ENCODE data around the gene LRCOL1. TPM values are rescaled to one million over a fixed set of nuclear protein-coding genes. Genes with fewer than 3 reads are reported as not detected.

LRCOL1 gene
- total RNA-seq, 1 donor from 2014 or later, result not detected

- no peak overlapping the region for H3K27ac Mint-ChIP-seq (ENCODE audit: unreplicated experiment)
- peaks cover 5% of the 10 kb centered on the region for H3K36me3 Mint-ChIP-seq (ENCODE audit: low read depth)
- H3K27me3 Mint-ChIP-seq (ENCODE audit: low read depth), result peaks cover 20% of the 10 kb centered on the region
- H3K4me3 Mint-ChIP-seq (ENCODE audit: unreplicated experiment), result no peak overlapping the region
- no peak for TF ChIP-seq CTCF (IDR thresholded peaks at IDR 0.05)
- no peaks in the 10 kb centered on the region for H3K9me3 Mint-ChIP-seq (ENCODE audit: low read depth)
- H3K4me1 Mint-ChIP-seq (ENCODE audit: low read depth), result peaks cover 21% of the 10 kb centered on the region
- DNase-seq (ENCODE audit: low spot score), result no peak
These were observed 9.9 kb upstream of the LRCOL1 start for GRCh38 chr12:132620113-132620898.

- Mint-ChIP-seq H3K4me1 (ENCODE audit: low read depth) (peaks cover 24% of the 10 kb centered on the region), H3K4me3 (ENCODE audit: unreplicated experiment) (no peak overlapping the region), H3K36me3 (ENCODE audit: low read depth) (peaks cover 2% of the 10 kb centered on the region), H3K27ac (ENCODE audit: unreplicated experiment) (no peak overlapping the region), H3K9me3 (ENCODE audit: low read depth) (no peaks in the 10 kb centered on the region), H3K27me3 (ENCODE audit: low read depth) (peaks cover 23% of the 10 kb centered on the region)
- no peak for TF ChIP-seq CTCF (IDR thresholded peaks at IDR 0.05)
- no peak for DNase-seq (ENCODE audit: low spot score)
These were observed 9.2 kb upstream of the LRCOL1 start for GRCh38 chr12:132619386-132620112.

GRCh38 chr12:132619071-132619385 lies 8.6 kb upstream of the LRCOL1 start:
- no peak for TF ChIP-seq CTCF (IDR thresholded peaks at IDR 0.05)
- no peak for DNase-seq (ENCODE audit: low spot score)
- peaks cover 23% of the 10 kb centered on the region for H3K27me3 Mint-ChIP-seq (ENCODE audit: low read depth)
- H3K9me3 Mint-ChIP-seq (ENCODE audit: low read depth), result no peaks in the 10 kb centered on the region
- H3K4me3 Mint-ChIP-seq (ENCODE audit: unreplicated experiment), result no peak overlapping the region
- peaks cover 24% of the 10 kb centered on the region for H3K4me1 Mint-ChIP-seq (ENCODE audit: low read depth)
- H3K36me3 Mint-ChIP-seq (ENCODE audit: low read depth), result peaks cover 2% of the 10 kb centered on the region
- no peak overlapping the region for H3K27ac Mint-ChIP-seq (ENCODE audit: unreplicated experiment)

GRCh38 chr12:132618683-132619043 lies 8.3 kb upstream of the LRCOL1 start, which contains the start of gene P2RX2:
Gene P2RX2 (plus strand): TSS chr12:132618776. CDS start chr12:132618817, 41 bp downstream.
- no peak for DNase-seq (ENCODE audit: low spot score)
- no peak within 1 kb of the TSS for H3K4me3 Mint-ChIP-seq (ENCODE audit: unreplicated experiment)
- H3K36me3 Mint-ChIP-seq (ENCODE audit: low read depth), result peaks cover 2% of the 10 kb centered on the region
- H3K4me1 Mint-ChIP-seq (ENCODE audit: low read depth), result peaks cover 22% of the 10 kb centered on the region
- H3K9me3 Mint-ChIP-seq (ENCODE audit: low read depth), result no peaks in the 10 kb centered on the region
- TF ChIP-seq CTCF (IDR thresholded peaks at IDR 0.05), result no peak
- no peak within 1 kb of the TSS for H3K27ac Mint-ChIP-seq (ENCODE audit: unreplicated experiment)
- H3K27me3 Mint-ChIP-seq (ENCODE audit: low read depth), result peaks cover 23% of the 10 kb centered on the region

GRCh38 chr12:132617822-132618682 lies 7.7 kb upstream of the LRCOL1 start:
- Mint-ChIP-seq H3K27me3 (ENCODE audit: low read depth) (peaks cover 23% of the 10 kb centered on the region), H3K4me1 (ENCODE audit: low read depth) (peaks cover 19% of the 10 kb centered on the region), H3K36me3 (ENCODE audit: low read depth) (no peaks in the 10 kb centered on the region), H3K9me3 (ENCODE audit: low read depth) (no peaks in the 10 kb centered on the region), H3K4me3 (ENCODE audit: unreplicated experiment) (no peak overlapping the region), H3K27ac (ENCODE audit: unreplicated experiment) (no peak overlapping the region)
- DNase-seq (ENCODE audit: low spot score), result no peak
- no peak for TF ChIP-seq CTCF (IDR thresholded peaks at IDR 0.05)
